SK-MEL-5 (cell line): ENCODE measurements around the gene SDHC. TPM values are rescaled to one million over a fixed set of nuclear protein-coding genes. Genes with fewer than 3 reads are reported as not detected.

Source experiments
- DNase-seq: peaks from one replicate; pipeline ENCODE4 v3.0.0-alpha.2; 2016; ENCODE audit warnings: low read depth, low spot score
- in situ Hi-C: cut with HindIII; loops from 2 replicates; pipeline ENCODE4 v1.10.0; 2016; ENCODE audit warnings: low sequenced_read_pairs, high pct_unique_total_duplicates, low pct_unique_long_range_greater_than_20kb
- polyA plus RNA-seq, 2 experiments: library from polyadenylated mRNA; depleted of rRNA; stranded (reverse); fragments of >200 nt; gene quantifications; 2 replicates each; pipeline ENCODE4 v1.2.3, GENCODE V29; 2015
- total RNA-seq: library from RNA; depleted of rRNA; stranded (reverse); fragments of >200 nt; shearing (Covaris generic); gene quantifications from 2 replicates; pipeline ENCODE4 v1.2.3, GENCODE V29; 2014; rRNA removed

The SDHC gene, protein sequence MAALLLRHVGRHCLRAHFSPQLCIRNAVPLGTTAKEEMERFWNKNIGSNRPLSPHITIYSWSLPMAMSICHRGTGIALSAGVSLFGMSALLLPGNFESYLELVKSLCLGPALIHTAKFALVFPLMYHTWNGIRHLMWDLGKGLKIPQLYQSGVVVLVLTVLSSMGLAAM
- total RNA-seq = 36.6 and 53.0 TPM in 2 replicates
- 294 and 341 TPM in 2 replicates for polyA plus RNA-seq (2015; cell fraction: cytosol; rRNA removed)
- polyA plus RNA-seq (2015; cell fraction: nucleus; rRNA removed) = 53.5 and 69.2 TPM in 2 replicates

- in situ Hi-C loops = no loop called here
- peak; percentile 91 for DNase-seq
Measured at GRCh38 chr1:161314201-161314981, at the start of gene SDHC. Gene SDHC, plus strand, starts transcription at chr1:161314381. Its CDS starts 25 bp downstream, at chr1:161314406.

GRCh38 chr1:161265305-161265704 lies 48.9 kb upstream of the SDHC start:
- no peak for DNase-seq
- in situ Hi-C loops = no loop called here

DNA sequence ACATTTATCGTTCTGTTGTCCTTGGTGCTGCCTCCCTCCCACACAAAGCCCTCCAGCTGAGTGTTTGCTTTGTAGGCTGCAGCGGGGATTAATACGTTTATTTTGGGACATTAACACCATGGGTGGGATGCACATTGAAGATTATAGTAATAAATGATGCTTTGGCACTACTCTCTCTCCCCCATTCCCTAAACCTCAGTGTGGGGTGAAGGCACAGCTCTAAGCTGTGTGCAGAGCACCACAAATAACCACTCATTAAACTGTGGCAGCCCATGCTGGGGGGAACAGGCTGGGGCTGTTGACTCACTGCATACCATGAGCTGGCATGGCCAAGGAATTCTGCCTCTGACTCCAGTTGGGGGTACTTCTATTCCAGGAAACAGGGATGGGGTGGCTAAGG lies 48.0 kb upstream of the SDHC start:
- in situ Hi-C loops = no loop called here
- no peak for DNase-seq

- no peak for DNase-seq
- in situ Hi-C loops = no loop called here
Measured at GRCh38 chr1:161266836-161267235, 47.3 kb upstream of the SDHC start.

DNA sequence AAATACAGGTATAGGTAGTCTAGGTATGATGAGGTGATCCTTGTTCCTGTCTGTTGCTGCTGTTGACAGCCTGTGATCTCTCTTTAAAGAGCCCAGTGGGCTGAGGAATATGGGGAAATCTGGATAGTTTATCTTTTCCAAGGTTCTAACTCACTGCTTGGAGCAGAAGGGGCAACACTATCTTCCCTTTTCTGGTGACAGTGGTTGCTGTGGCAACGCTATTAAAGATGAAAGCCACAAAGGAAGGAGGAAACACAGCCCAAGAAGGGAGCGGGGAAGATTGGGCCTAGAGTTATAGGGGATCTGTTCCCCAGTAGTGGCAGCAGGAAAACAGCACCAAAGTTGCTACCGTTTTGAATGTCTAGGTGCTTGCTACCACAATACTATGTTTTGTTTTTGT lies 46.9 kb upstream of the SDHC start:
- DNase-seq = no peak
- in situ Hi-C loops = no loop called here

DNA sequence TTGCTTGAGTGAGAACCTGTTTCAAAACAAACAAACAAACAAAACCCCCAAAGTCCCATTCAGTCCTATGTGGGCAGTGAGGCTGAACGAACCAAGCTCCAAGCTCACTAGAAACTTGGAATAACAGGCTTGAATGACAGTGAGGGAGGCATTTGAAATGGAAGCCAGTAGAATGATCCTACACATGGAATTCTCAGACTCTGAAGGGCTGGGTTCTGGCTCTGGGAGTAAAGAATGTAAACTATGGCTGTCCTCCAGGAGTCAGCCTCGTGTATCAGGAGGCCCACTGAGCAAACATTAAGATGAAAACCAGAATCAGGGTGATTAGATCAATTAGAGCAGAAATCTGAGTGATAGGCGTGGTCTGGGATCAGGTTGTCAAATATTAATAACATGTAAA lies 40.8 kb upstream of the SDHC start:
- DNase-seq = no peak
- in situ Hi-C loops = no loop called here

- in situ Hi-C loops = no loop called here
- no peak for DNase-seq
Measured at GRCh38 chr1:161274874-161275273, 39.3 kb upstream of the SDHC start.

GRCh38 chr1:161282991-161283390 lies 31.2 kb upstream of the SDHC start:
- DNase-seq = no peak
- in situ Hi-C loops = no loop called here

- no peak for DNase-seq
- in situ Hi-C loops = no loop called here
Measured at GRCh38 chr1:161285113-161285512, 29.1 kb upstream of the SDHC start.

DNA sequence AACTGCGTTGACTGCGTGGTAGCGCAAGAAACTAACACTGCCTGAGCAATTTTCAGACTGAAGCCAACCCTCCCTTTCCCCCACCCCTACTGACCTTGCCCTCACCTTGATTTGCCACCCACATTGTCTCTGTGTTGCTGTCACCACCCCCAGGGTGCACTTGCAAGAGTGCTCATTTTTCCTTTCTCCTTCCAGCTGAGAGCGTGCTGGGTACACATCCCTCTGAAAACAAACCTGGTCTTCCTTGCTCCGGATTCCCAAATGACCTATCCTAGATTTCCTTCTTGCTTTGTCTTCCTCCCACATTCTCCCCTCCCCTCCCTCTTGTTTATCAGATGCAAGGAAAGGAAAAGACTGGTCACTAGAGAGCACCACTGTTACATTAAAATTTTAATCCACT lies 28.7 kb upstream of the SDHC start:
- DNase-seq = no peak
- in situ Hi-C loops = no loop called here

GRCh38 chr1:161287482-161288054 lies 26.6 kb upstream of the SDHC start:
- no peak for DNase-seq
- in situ Hi-C loops = no loop called here

GRCh38 chr1:161290779-161291178 lies 23.4 kb upstream of the SDHC start:
- no peak for DNase-seq
- in situ Hi-C loops = no loop called here

GRCh38 chr1:161297415-161297814 lies 16.8 kb upstream of the SDHC start:
- in situ Hi-C loops = no loop called here
- no peak for DNase-seq

- in situ Hi-C loops = no loop called here
- DNase-seq = no peak
Measured at GRCh38 chr1:161298116-161298515, 16.1 kb upstream of the SDHC start.

DNA sequence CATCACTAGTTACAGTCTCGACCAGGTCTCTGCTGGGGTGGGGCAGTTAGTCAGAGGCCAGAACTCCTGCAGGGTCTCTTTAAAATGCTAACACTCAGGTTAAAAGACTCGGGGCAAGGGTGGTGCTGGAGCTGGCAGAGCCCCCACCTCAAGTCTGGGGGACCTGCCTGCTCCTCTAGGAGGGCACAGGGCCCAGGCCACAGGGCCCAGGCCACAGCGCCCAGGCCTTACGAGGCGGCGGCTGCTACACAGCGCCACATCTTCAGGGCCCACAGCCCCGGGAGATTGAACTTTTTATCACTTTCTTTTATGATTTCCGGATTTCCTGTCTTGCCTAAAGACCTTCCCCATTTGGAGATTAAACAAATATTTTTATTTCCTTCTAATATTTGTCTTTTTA lies 14.8 kb upstream of the SDHC start:
- in situ Hi-C loops = no loop called here

DNA sequence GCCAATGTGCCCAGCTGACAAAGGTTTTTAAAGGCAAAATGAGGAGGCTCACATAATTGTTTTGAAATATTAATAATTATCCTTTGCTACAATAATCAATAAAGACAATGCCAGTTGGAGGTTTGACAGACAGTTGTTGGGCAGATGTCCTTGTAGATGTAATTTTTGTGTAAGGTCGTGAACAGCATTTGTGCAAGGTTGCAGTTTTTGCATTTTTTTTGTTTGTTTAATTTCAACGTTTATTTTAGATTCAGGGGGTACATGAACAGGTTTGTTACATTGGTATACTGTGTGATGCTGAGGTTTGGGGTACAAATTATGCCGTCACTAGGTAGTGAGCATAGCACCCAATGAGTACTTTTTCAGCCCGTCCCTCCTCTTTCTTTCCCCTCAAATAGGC lies 13.7 kb upstream of the SDHC start:
- DNase-seq = no peak
- in situ Hi-C loops = no loop called here

More for the DNA sequence above, 14.8 kb upstream of the SDHC start:
- no peak for DNase-seq

DNA sequence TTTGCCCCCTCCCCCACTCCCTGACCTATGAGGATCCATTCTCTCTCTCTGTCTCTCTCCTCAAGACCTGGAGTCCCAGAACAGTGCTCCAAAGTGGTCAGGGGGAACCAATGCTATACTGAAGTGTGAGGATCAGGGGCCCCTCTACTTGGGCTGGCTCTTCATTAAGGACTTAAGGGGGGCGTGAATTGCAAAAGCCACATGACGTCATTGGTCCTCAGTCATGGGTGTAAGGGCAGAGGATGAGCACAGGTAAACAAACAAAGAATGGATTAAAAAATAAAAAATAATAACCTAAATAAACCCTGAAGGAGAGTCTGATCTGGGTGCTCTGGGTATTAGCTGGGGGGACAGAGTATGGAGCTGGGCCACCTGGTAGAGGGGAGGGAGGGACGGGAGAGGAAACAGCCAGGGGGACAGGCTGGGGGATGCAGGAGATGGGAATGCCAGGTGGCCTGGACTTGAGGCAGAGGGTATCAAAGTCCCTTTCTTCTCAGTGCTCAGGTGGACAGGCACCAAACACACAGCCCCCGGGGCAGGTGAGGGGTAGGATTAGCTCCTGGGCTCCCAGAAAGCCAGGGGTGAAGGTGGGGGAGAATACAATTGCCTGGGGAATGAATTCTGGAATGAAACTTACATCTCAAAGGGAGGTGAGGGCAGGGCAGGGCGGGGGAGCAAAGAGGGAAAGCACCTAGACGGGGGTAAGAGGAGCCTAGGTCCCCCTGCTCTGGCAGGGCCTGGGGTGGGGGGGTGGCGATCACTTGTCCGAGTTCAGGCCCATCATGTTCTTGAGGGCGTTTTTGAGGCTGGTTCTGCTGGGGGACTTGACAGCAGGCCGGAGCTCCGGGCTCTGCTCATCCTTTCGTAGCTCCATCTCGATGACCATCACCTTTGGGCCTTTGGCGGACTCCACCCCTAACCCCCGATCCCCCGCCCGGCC lies 9.0 kb upstream of the SDHC start:
- in situ Hi-C loops = no loop called here
- no peak for DNase-seq
